ENCODE results near the gene ZNF236.

ZNF236 gene

GRCh38 chr18:76972241-76972640 lies 149.9 kb downstream of the ZNF236 start:
- Mint-ChIP-seq H3K9me3 (no peaks in the 10 kb centered on the region), H3K36me3 (ENCODE audit: low read depth) (peaks cover 5% of the 10 kb centered on the region), H3K27ac (peak overlapping the region; percentile 4 to 64 (median 30)), H3K27me3 (ENCODE audit: low read depth) (no peaks in the 10 kb centered on the region), H3K4me1 (peaks cover 57% of the 10 kb centered on the region), H3K4me3 (no peak overlapping the region)
- TF ChIP-seq CTCF (IDR thresholded peaks at IDR 0.05; ENCODE audit: unreplicated experiment in 3 of 3): no peak

GRCh38 chr18:76972846-76973519 lies 150.6 kb downstream of the ZNF236 start:
- peaks cover 65% of the 10 kb centered on the region for H3K4me1 Mint-ChIP-seq
- no peaks in the 10 kb centered on the region for H3K27me3 Mint-ChIP-seq (ENCODE audit: low read depth)
- H3K9me3 Mint-ChIP-seq: no peaks in the 10 kb centered on the region
- no peak overlapping the region for H3K4me3 Mint-ChIP-seq
- peak overlapping the region in 2 of 3 experiments; percentile 64 to 81 for H3K27ac Mint-ChIP-seq
- peaks cover 5% of the 10 kb centered on the region for H3K36me3 Mint-ChIP-seq (ENCODE audit: low read depth)
- no peak for TF ChIP-seq CTCF (IDR thresholded peaks at IDR 0.05; ENCODE audit: unreplicated experiment in 3 of 3)

- H3K4me3 Mint-ChIP-seq: no peak overlapping the region
- no peaks in the 10 kb centered on the region for H3K9me3 Mint-ChIP-seq
Measured at GRCh38 chr18:76973520-76974266, 151.3 kb downstream of the ZNF236 start.

GRCh38 chr18:76974386-76974785 lies 152.0 kb downstream of the ZNF236 start:
- no peaks in the 10 kb centered on the region for H3K27me3 Mint-ChIP-seq (ENCODE audit: low read depth)
- no peak for TF ChIP-seq CTCF (IDR thresholded peaks at IDR 0.05; ENCODE audit: unreplicated experiment in 3 of 3)
- H3K27ac Mint-ChIP-seq: no peak overlapping the region
- no peaks in the 10 kb centered on the region for H3K9me3 Mint-ChIP-seq
- peaks cover 6% of the 10 kb centered on the region for H3K36me3 Mint-ChIP-seq (ENCODE audit: low read depth)
- no peak overlapping the region for H3K4me3 Mint-ChIP-seq
- H3K4me1 Mint-ChIP-seq: peaks cover 79% of the 10 kb centered on the region

More at GRCh38 chr18:76973520-76974266, 151.3 kb downstream of the ZNF236 start:
- Mint-ChIP-seq H3K27me3 (ENCODE audit: low read depth) (no peaks in the 10 kb centered on the region), H3K36me3 (ENCODE audit: low read depth) (peaks cover 5% of the 10 kb centered on the region), H3K27ac (peak overlapping the region in 2 of 3 experiments; percentile 64 to 81), H3K4me1 (peaks cover 72% of the 10 kb centered on the region)
- TF ChIP-seq CTCF (IDR thresholded peaks at IDR 0.05; ENCODE audit: unreplicated experiment in 3 of 3): no peak

GRCh38 chr18:76975577-76976110 lies 153.3 kb downstream of the ZNF236 start:
- Mint-ChIP-seq H3K4me1 (peaks cover 92% of the 10 kb centered on the region), H3K36me3 (ENCODE audit: low read depth) (peaks cover 6% of the 10 kb centered on the region), H3K27me3 (ENCODE audit: low read depth) (no peaks in the 10 kb centered on the region), H3K4me3 (no peak overlapping the region), H3K27ac (peak overlapping the region in 1 of 3 experiments; percentile 48), H3K9me3 (no peaks in the 10 kb centered on the region)
- no peak for TF ChIP-seq CTCF (IDR thresholded peaks at IDR 0.05; ENCODE audit: unreplicated experiment in 3 of 3)

Data from nephron (organoid).